CD4-positive, alpha-beta T cell treated with Interleukin-6 for 4 hours (primary cell): ENCODE data around the gene ANAPC10.
"Not testable (repeated sequence)": the region's sequence is repeated elsewhere in the genome, so short reads cannot be mapped to it uniquely, and the experiment has no call there.

Experiments
- DNase-seq: peaks from one replicate; pipeline ENCODE4 v3.0.0-alpha.2; 2020; ENCODE audit warnings: mixed read lengths

ANAPC10 gene, protein sequence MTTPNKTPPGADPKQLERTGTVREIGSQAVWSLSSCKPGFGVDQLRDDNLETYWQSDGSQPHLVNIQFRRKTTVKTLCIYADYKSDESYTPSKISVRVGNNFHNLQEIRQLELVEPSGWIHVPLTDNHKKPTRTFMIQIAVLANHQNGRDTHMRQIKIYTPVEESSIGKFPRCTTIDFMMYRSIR

GRCh38 chr4:145097821-145098674 is at the start of gene ANAPC10, which contains the start of gene ABCE1:
TSS of gene ANAPC10 (minus strand) at chr4:145098196. CDS start at chr4:145096099, 2,097 bp downstream.
TSS of gene ABCE1 (plus strand) at chr4:145098311. CDS start at chr4:145104413, 6,102 bp downstream.
- peak; percentile 96 for DNase-seq

DNA sequence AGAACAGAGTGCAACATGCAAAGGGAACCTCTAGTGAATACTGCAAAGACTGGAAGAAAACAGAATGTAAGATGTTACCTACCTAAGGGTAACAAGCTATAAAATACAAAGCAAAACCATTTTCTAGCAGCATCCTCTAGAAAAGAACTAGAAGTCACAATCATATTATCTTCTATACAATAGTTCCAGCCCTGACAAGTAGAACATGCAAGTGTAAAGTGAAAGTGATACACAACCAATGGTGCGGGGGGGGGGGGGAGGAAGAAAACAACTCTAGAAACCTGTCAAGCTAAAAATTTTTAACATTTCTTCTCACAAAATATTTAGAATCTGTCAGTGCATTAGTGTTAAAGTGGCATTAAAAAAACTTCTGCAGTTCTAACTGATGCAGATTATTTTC is 38.2 kb upstream of the ANAPC10 start:
- DNase-seq, result not testable (repeated sequence)

GRCh38 chr4:145132511-145133098 is 34.6 kb upstream of the ANAPC10 start:
- DNase-seq, result no peak

DNA sequence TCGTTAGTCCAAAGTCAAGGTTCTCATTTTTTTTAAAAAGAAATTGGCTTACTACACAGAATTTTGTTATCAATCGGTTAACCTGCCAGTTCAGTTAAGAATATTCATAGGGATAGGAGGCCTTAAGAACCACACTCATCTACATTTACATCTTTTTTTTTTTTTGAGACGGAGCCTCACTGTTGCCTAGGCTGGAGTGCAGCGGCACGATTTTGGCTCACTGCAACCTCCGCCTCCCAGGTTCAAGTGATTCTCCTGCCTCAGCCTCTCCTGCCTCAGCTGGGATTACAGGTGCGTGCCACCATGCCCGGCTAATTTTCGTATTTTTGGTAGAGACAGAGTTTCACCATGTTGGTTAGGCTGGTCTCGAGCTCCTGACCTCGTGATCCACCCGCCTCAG is 33.9 kb upstream of the ANAPC10 start:
- DNase-seq, result no peak

GRCh38 chr4:145130788-145131399 is 32.9 kb upstream of the ANAPC10 start:
- no peak for DNase-seq

- no peak for DNase-seq
These were observed 32.1 kb upstream of the ANAPC10 start for GRCh38 chr4:145130130-145130529.

- no peak for DNase-seq
These were observed 27.4 kb upstream of the ANAPC10 start for GRCh38 chr4:145125396-145125795.

DNA sequence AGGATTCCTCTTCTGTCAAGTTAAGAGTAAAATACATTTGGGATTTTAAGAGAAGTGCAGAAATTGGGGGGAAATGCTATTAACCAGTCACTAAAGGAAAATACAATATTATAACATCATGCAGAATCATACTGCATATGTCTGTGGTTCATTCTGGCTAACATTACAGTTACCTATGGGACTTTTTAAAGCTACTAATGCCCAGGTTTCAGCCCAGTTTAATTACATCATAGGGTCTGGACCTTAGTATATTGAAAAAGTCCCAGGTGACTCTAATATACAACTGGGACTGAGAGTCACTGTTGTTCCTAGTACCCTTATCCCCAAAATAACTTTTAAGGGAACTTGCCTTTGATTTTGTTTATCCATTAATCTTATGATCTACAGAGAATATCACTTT is 10.1 kb upstream of the ANAPC10 start:
- no peak for DNase-seq

DNA sequence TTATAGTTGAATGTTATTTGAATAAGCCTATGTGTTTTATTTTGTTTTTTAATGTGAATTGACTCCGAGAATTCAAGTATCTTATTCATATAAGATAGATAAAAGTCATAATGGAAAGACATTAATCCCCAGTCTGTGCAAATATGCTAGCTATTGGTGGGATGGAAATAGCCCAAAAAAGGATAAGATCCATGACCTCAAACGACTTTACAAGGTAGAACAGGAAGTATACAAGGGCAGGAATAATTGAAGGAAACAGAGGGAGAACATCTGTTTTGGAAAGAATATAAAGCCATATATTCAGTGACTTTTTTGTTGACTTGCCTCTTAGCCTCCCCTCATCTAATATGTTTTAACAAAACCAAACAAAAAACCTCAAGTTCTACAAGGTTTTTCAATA is 9.1 kb upstream of the ANAPC10 start:
- no peak for DNase-seq

DNA sequence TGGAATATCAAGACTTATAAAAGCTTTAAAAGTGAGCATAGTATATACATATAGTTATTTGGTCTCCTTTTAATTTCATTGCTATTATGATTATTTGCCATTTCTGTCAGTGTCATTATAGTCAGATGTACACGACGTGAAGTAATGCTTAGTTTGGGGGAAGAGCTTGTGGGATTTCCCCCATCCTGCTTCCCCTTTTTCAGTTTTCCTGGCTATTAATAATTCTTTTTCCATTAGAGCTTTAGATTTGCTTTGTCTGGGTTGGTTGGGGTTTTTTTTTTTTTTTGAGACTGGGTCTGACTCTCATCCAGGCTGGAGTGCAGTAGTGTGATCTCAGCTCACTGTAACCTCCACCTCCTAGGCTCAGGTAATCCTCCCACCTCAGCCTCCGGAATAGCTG is 5.5 kb upstream of the ANAPC10 start:
- no peak for DNase-seq

DNA sequence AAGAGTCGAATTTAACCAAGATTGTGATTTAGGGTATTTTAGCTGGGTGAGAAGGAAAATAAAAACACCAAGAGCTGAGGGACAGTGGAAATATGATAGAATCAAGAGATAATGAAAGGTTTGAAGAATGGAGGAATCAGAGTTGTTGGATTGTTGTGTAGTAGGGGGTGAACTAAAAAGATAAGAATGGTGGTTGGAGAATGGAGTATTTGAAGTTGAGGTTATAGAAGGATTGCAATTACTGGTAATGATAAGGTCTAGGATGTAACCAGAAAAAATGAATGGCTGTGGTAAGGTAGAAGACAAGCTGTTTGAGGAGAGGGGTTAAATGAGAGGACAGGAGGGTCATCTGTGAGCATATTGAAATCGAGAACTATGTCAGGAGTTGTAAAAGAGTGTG is 4.6 kb upstream of the ANAPC10 start:
- DNase-seq, result no peak

DNA sequence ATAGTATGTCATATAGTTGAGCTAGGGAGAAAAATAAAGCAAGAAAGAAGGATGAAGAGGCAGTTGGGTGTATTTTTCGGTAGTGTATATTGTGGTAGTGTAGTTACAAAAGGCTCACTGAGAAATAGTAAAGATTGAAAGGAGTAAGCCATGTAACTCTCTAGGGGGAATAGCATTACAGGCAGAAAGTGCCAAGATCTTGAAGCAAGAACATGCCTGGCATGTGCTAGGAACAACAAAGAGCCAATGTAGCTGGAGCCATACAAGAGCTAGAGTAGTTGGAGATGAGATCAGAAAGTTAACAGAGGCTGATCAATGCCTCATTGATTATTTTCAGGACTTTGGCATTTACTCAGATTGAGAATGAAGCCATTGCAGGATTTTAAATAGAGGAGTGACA is 3.1 kb upstream of the ANAPC10 start:
- no peak for DNase-seq

GRCh38 chr4:145099653-145100052 is 1.7 kb upstream of the ANAPC10 start:
- DNase-seq, result no peak

DNA sequence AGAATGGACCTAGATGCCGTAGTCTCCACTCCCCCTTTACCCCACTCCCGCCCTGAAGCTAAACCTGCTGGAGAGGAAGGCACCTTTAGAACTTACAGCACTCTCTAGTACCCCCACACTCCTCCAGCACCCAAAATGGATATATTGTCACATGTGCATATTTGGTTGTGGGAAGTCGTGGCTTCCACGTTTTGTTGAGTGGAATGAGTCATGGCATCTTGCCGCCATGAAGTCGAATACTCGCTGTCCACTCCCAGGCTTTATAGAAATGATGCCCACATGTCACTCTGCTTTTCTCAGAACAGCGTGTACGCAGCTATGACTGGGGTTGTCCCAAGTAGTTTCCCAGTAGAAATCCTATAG is 660 bp upstream of the ANAPC10 start:
- DNase-seq, result peak; percentile 46

DNA sequence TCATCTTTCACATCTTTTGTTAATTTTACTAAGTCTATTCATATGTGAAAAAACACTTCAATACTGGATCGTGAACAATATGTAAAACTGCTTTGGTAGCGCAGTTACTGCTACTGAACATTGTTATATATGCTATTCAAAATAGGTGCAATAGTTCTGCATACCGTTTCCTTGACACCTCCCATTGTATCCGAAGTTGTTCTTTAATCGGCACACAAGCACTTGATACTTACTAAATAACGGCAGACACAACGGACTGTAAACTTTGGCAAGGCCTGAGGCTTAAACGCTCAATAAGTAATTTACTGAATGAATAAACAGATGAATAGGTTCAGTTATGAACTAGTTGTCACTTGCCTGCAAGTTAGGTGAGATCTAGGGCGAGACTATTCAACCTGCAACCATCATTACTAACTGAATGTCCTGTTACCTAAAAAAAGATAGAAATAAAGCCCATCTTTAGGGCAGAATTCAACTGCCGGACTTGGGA is 620 bp downstream of the ANAPC10 start:
- no peak for DNase-seq

DNA sequence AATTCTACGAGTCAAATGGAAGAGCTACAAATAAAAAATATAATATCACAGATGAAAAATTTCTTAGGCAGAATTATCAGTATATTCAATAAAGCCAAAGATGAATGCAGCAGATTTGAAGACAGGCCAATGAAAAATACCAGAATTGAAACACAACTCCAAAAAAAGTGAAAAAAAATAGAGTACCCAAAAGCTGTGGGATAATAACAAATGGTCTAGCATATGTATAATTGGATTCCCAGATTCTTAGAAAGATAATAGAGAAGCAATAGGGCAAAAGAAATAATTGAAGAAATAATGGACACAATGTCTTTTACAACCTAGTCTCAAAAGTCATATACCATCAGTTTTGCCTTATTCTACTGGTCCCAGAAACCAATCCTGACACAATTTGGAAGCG is 4.4 kb downstream of the ANAPC10 start:
- DNase-seq, result no peak

DNA sequence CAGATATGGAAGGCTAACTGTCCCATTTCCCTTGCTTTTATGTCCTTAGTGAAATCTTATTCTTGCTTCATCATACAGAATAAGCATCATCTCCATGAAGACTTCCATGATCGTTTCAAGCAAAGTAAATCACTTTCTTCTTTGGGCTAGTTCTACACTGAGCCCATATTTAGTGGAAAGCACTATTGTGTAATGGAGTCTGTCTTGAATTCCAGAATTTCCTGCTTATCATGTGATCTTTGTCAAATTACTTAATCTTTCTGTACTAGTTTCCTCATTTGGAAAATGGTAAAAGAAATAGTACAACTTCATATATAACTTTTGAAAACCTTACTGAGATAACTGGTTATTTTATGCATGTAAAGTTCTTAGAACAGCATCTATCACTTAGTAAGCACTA is 7.6 kb downstream of the ANAPC10 start:
- DNase-seq, result no peak

DNA sequence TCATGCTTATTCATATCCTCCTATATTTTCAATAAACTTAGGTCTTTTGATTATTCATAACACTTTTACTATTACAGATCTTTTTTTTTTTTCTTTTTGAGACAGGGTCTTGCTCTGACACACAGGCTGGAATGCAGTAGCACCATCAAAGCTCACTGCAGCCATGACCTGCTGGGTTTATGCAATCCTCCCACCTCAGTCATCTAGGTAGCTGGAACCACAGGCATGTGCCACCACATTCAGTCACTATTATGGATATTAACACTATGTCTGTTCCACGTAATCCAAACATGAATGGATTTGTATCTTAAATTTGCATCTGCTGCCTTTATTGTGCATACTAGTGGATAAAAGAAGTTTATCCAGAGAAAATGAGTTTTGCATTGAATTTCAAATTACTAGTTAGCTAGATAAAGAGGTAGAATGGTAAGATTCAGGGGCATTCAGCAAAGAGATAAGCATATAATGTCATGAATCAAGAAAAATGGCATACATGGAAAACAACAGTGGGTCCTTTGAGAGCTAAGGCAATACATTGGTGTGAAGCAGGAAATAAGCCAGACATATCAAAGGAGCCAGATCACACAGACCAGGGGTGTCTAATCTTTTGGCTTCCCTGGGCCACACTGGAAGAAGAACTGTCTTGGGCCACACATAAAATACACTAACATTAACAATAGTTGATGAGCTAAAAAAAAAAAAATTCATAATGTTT is 13.9 kb downstream of the ANAPC10 start:
- no peak for DNase-seq

GRCh38 chr4:145081756-145082155 is 16.2 kb downstream of the ANAPC10 start:
- DNase-seq, result no peak

DNA sequence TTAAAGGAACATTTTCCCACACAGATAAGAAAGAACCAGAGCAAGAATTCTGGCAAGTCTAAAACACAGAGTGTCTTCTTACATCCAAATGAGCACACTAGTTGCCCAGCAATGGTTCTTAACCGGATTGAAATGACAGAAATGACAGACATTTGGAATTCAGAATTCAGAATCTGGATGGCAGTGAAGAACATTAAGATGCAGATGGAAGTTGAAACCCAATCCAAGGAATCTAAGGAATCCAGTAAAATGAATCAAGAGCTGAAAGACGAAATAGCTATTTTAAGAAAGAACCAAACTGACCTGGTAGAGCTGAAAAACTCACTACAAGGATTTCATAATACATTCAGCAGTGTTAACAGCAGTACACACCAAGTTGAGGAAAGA is 21.5 kb downstream of the ANAPC10 start:
- no peak for DNase-seq

GRCh38 chr4:145075742-145076468 is 22.1 kb downstream of the ANAPC10 start:
- no peak for DNase-seq

- DNase-seq, result no peak
These were observed 26.4 kb downstream of the ANAPC10 start for GRCh38 chr4:145071560-145071959.
